ENCODE data around the gene AKR7A2. TPM values are rescaled to one million over a fixed set of nuclear protein-coding genes. Genes with fewer than 3 reads are reported as not detected.

The AKR7A2 gene
- total and polyA plus RNA-seq, 2 donors (not counting 1 experiment from before 2014, with no cell fraction given), result 31.3 to 63.6 TPM

DNA sequence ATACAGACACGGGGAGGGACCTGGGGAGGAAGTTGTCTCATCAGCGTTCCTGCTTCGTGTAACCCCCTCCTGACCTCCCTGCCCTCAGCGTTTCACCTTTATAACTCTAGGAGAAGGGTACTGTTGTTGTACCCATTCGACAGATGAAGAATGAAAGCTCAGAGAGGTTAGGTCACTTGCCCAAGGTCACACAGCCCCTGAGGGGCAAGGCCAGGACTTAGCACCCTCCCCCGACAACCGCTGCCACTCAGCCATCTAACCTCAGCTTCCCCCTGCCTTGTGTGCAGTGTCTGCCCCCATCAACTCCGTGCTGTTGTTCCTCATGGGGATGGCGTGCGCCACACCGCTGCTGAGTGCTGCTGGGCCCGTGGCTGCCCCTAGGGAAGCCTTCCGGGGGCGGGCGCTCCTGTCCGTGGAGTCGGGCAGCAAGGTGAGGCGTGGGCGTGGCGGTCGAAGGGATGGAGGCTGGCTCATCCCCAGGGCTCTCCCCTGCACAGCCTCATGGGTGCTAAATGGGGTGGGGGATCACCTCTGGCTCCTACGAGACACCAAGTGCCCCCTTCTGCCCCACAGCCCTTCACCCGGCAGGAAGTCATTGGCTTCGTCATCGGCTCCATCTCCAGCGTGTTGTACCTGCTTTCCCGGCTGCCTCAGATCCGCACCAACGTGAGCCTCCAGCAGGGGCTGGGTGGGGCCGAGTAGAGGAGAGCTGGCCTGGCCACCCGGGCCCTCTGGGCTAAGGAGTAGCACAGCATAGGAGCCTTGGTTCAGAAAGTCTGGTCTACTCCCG, 14.2 kb upstream of the AKR7A2 start:
- no peak for DNase-seq (ENCODE audit: low read depth in 2 of 2)
- Histone ChIP-seq H4K20me1 (ENCODE audit: control insufficient read depth, extremely low read depth, insufficient read depth, low read length) (no peaks in the 10 kb centered on the region), H3K27ac (ENCODE audit: insufficient read depth, low read length) (no peak overlapping the region), H3K79me2 (ENCODE audit: control insufficient read depth, insufficient read depth, low read length) (no peaks in the 10 kb centered on the region), H3K4me1 (ENCODE audit: control insufficient read depth, extremely low read depth, insufficient read depth, low read length) (no peaks in the 10 kb centered on the region), H3K4me2 (ENCODE audit: extremely low read depth, insufficient read depth, low read length) (no peak overlapping the region), H3K36me3 (ENCODE audit: control insufficient read depth, insufficient read depth, low read length) (peaks cover 16% of the 10 kb centered on the region), H3K27me3 (ENCODE audit: control insufficient read depth, insufficient read depth, low read length) (no peaks in the 10 kb centered on the region), H3K9me3 (ENCODE audit: control insufficient read depth, insufficient read depth, low read depth, low read length) (no peaks in the 10 kb centered on the region), H3K9ac (ENCODE audit: insufficient read depth, low read length) (no peak overlapping the region), H2AFZ (ENCODE audit: low read length) (no peak overlapping the region), H3K4me3 (replicated peaks in 1 of 4; ENCODE audit: control extremely low read depth in 1 of 4, insufficient read depth in 1 of 4, low read depth in 3 of 4, low read length in 4 of 4) (no peak overlapping the region)
- TF ChIP-seq, protein P1, sequence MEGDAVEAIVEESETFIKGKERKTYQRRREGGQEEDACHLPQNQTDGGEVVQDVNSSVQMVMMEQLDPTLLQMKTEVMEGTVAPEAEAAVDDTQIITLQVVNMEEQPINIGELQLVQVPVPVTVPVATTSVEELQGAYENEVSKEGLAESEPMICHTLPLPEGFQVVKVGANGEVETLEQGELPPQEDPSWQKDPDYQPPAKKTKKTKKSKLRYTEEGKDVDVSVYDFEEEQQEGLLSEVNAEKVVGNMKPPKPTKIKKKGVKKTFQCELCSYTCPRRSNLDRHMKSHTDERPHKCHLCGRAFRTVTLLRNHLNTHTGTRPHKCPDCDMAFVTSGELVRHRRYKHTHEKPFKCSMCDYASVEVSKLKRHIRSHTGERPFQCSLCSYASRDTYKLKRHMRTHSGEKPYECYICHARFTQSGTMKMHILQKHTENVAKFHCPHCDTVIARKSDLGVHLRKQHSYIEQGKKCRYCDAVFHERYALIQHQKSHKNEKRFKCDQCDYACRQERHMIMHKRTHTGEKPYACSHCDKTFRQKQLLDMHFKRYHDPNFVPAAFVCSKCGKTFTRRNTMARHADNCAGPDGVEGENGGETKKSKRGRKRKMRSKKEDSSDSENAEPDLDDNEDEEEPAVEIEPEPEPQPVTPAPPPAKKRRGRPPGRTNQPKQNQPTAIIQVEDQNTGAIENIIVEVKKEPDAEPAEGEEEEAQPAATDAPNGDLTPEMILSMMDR (conservative IDR thresholded peaks at IDR 0.05 in 1 of 2, IDR thresholded peaks at IDR 0.05 in 1 of 2; ENCODE audit: low read depth in 1 of 2, low read length in 2 of 2), result no peak
- TF ChIP-seq EZH2 (IDR thresholded peaks at IDR 0.05; ENCODE audit: low read length, missing control alignments), result no peak

GRCh38 chr1:19325368-19325957, 13.5 kb upstream of the AKR7A2 start:
- H3K9me3 ChIP-seq (ENCODE audit: control insufficient read depth, insufficient read depth, low read depth, low read length), result no peaks in the 10 kb centered on the region
- H2AFZ ChIP-seq (ENCODE audit: low read length), result no peak overlapping the region
- H3K9ac ChIP-seq (ENCODE audit: insufficient read depth, low read length), result no peak overlapping the region
- no peaks in the 10 kb centered on the region for H3K27me3 ChIP-seq (ENCODE audit: control insufficient read depth, insufficient read depth, low read length)
- H3K36me3 ChIP-seq (ENCODE audit: control insufficient read depth, insufficient read depth, low read length), result peaks cover 16% of the 10 kb centered on the region
- no peak for TF ChIP-seq EZH2 (IDR thresholded peaks at IDR 0.05; ENCODE audit: low read length, missing control alignments)
- TF ChIP-seq, protein P1 (conservative IDR thresholded peaks at IDR 0.05 in 1 of 2, IDR thresholded peaks at IDR 0.05 in 1 of 2; ENCODE audit: low read depth in 1 of 2, low read length in 2 of 2), result no peak
- H3K79me2 ChIP-seq (ENCODE audit: control insufficient read depth, insufficient read depth, low read length), result no peaks in the 10 kb centered on the region
- no peak for DNase-seq (ENCODE audit: low read depth in 2 of 2)
- no peak overlapping the region for H3K4me3 ChIP-seq (replicated peaks in 1 of 4; ENCODE audit: control extremely low read depth in 1 of 4, insufficient read depth in 1 of 4, low read depth in 3 of 4, low read length in 4 of 4)
- H3K4me2 ChIP-seq (ENCODE audit: extremely low read depth, insufficient read depth, low read length), result no peak overlapping the region
- no peaks in the 10 kb centered on the region for H4K20me1 ChIP-seq (ENCODE audit: control insufficient read depth, extremely low read depth, insufficient read depth, low read length)
- H3K27ac ChIP-seq (ENCODE audit: insufficient read depth, low read length), result no peak overlapping the region
- H3K4me1 ChIP-seq (ENCODE audit: control insufficient read depth, extremely low read depth, insufficient read depth, low read length), result no peaks in the 10 kb centered on the region

- peaks cover 16% of the 10 kb centered on the region for H3K36me3 ChIP-seq (ENCODE audit: control insufficient read depth, insufficient read depth, low read length)
- no peak for TF ChIP-seq EZH2 (IDR thresholded peaks at IDR 0.05; ENCODE audit: low read length, missing control alignments)
- TF ChIP-seq, protein P1 (conservative IDR thresholded peaks at IDR 0.05 in 1 of 2, IDR thresholded peaks at IDR 0.05 in 1 of 2; ENCODE audit: low read depth in 1 of 2, low read length in 2 of 2), result no peak
- no peak overlapping the region for H2AFZ ChIP-seq (ENCODE audit: low read length)
Measured at GRCh38 chr1:19324665-19324990, 12.7 kb upstream of the AKR7A2 start.

More at GRCh38 chr1:19324665-19324990, 12.7 kb upstream of the AKR7A2 start:
- DNase-seq (ENCODE audit: low read depth in 2 of 2), result no peak
- H3K27me3 ChIP-seq (ENCODE audit: control insufficient read depth, insufficient read depth, low read length), result no peaks in the 10 kb centered on the region
- no peaks in the 10 kb centered on the region for H4K20me1 ChIP-seq (ENCODE audit: control insufficient read depth, extremely low read depth, insufficient read depth, low read length)
- no peaks in the 10 kb centered on the region for H3K4me1 ChIP-seq (ENCODE audit: control insufficient read depth, extremely low read depth, insufficient read depth, low read length)
- H3K4me3 ChIP-seq (replicated peaks in 1 of 4; ENCODE audit: control extremely low read depth in 1 of 4, insufficient read depth in 1 of 4, low read depth in 3 of 4, low read length in 4 of 4), result no peak overlapping the region
- H3K4me2 ChIP-seq (ENCODE audit: extremely low read depth, insufficient read depth, low read length), result no peak overlapping the region
- no peaks in the 10 kb centered on the region for H3K9me3 ChIP-seq (ENCODE audit: control insufficient read depth, insufficient read depth, low read depth, low read length)
- H3K79me2 ChIP-seq (ENCODE audit: control insufficient read depth, insufficient read depth, low read length), result no peaks in the 10 kb centered on the region
- no peak overlapping the region for H3K9ac ChIP-seq (ENCODE audit: insufficient read depth, low read length)
- no peak overlapping the region for H3K27ac ChIP-seq (ENCODE audit: insufficient read depth, low read length)

Data from fibroblast of lung (primary cell).